Neural cell (in vitro differentiated cells): ENCODE measurements around the gene CDK8. TPM values are rescaled to one million over a fixed set of nuclear protein-coding genes. Genes with fewer than 3 reads are reported as not detected.

Source experiments
- H2AFZ ChIP-seq: fragments of 200-600, 300-800 bp; sonication (generic), shearing (Covaris generic); 2 replicates; pipeline ENCODE4 v1.6.0; 2014; ENCODE audit warnings: low read depth, mild to moderate bottlenecking, antibody characterized with exemption, low read length, moderate library complexity
- H3F3A ChIP-seq: fragments of 200-600 bp; shearing (Covaris generic); 2 replicates; pipeline ENCODE4 v1.6.1; 2016; ENCODE audit warnings: mild to moderate bottlenecking, moderate library complexity, mixed read lengths, antibody characterized with exemption, low read length; ENCODE audit not compliant: insufficient read depth, poor library complexity, severe bottlenecking
- H3K27ac ChIP-seq: fragments of 200-600, 300-800 bp; sonication (generic), shearing (Covaris generic); 2 replicates; pipeline ENCODE4 v1.5.1; 2014; ENCODE audit warnings: mild to moderate bottlenecking, low read length, moderate library complexity
- H3K27me3 ChIP-seq: fragments of 300-800, 200-600 bp; sonication (generic), shearing (Covaris generic); 2 replicates; pipeline ENCODE4 v1.6.0; 2014; ENCODE audit warnings: mild to moderate bottlenecking, low read depth, low read length, moderate library complexity; ENCODE audit not compliant: insufficient read depth
- H3K36me3 ChIP-seq: fragments of 300-800, 200-600 bp; sonication (generic), shearing (Covaris generic); 2 replicates; pipeline ENCODE4 v1.5.1; 2014; ENCODE audit warnings: mild to moderate bottlenecking, antibody characterized with exemption, low read length, moderate library complexity; ENCODE audit not compliant: insufficient read depth
- H3K4me2 ChIP-seq: fragments of 300-800, 200-600 bp; sonication (generic), shearing (Covaris generic); 2 replicates; pipeline ENCODE4 v1.6.0; 2014; ENCODE audit warnings: mild to moderate bottlenecking, low read length
- H3K4me3 ChIP-seq: fragments of 300-800, 200-600 bp; sonication (generic), shearing (Covaris generic); 2 replicates; pipeline ENCODE4 v1.5.1; 2014; ENCODE audit warnings: mild to moderate bottlenecking, low read length, moderate library complexity
- H3K79me2 ChIP-seq: fragments of 200-600 bp; shearing (Covaris generic); replicated peaks from 2 replicates; pipeline ENCODE4 v1.6.0; 2014; ENCODE audit warnings: mild to moderate bottlenecking, low read length, moderate library complexity; ENCODE audit not compliant: insufficient read depth
- H3K9ac ChIP-seq: fragments of 300-800, 200-600 bp; sonication (generic), shearing (Covaris generic); 2 replicates; pipeline ENCODE4 v1.6.1; 2016; ENCODE audit warnings: mild to moderate bottlenecking, low read length, mixed read lengths
- H3K9me2 ChIP-seq: fragments of 200-600 bp; shearing (Covaris generic); 2 replicates; pipeline ENCODE4 v1.6.1; 2016; ENCODE audit warnings: mild to moderate bottlenecking, low read length, mixed read lengths; ENCODE audit not compliant: insufficient read depth
- H3K9me3 ChIP-seq: fragments of 200-600, 300-800 bp; sonication (generic), shearing (Covaris generic); 2 replicates; pipeline ENCODE4 v1.6.1; 2016; ENCODE audit warnings: mild to moderate bottlenecking, mixed run types, low read length, moderate library complexity, mixed read lengths
- H4K20me1 ChIP-seq: fragments of 200-600 bp; shearing (Covaris generic); 2 replicates; pipeline ENCODE4 v1.6.1; 2016; ENCODE audit warnings: mild to moderate bottlenecking, mixed run types; ENCODE audit not compliant: insufficient read depth
- CTCF ChIP-seq: fragments of 450-650 bp; IDR thresholded peaks from 2 replicates; pipeline ENCODE4 v1.5.1; 2014; ENCODE audit warnings: antibody characterized with exemption, mild to moderate bottlenecking, moderate library complexity; ENCODE audit not compliant: poor library complexity, severe bottlenecking
- EP300 ChIP-seq: fragments of 450-650 bp; conservative IDR thresholded peaks from 2 replicates; pipeline ENCODE4 v1.6.1; 2014; ENCODE audit warnings: antibody characterized with exemption, mild to moderate bottlenecking, moderate library complexity; ENCODE audit not compliant: poor library complexity, severe bottlenecking
- EZH2 ChIP-seq: fragments of 200-600, 300-800 bp; shearing (Covaris generic), sonication (generic); IDR thresholded peaks from 2 replicates; pipeline ENCODE4 v1.6.1; 2014; ENCODE audit warnings: antibody characterized with exemption, low read length, borderline replicate concordance, mild to moderate bottlenecking; ENCODE audit not compliant: insufficient read depth, poor library complexity, severe bottlenecking
- MXI1 ChIP-seq: fragments of 450-650 bp; conservative IDR thresholded peaks from 2 replicates; pipeline ENCODE4 v1.6.1; 2014; ENCODE audit warnings: antibody characterized with exemption, mild to moderate bottlenecking; ENCODE audit not compliant: poor library complexity, severe bottlenecking
- POLR2AphosphoS5 ChIP-seq: IDR thresholded peaks from 2 replicates; pipeline ENCODE4 v1.6.1; 2012
- RAD21 ChIP-seq: fragments of 450-650 bp; conservative IDR thresholded peaks from 2 replicates; pipeline ENCODE4 v1.6.1; 2014; ENCODE audit warnings: antibody characterized with exemption, mild to moderate bottlenecking, moderate library complexity
- REST ChIP-seq: IDR thresholded peaks from 2 replicates; pipeline ENCODE4 v1.6.1; 2012; ENCODE audit warnings: borderline replicate concordance
- SMC3 ChIP-seq: fragments of 450-650 bp; conservative IDR thresholded peaks from 2 replicates; pipeline ENCODE4 v1.6.1; 2014; ENCODE audit warnings: antibody characterized with exemption, mild to moderate bottlenecking, moderate library complexity; ENCODE audit not compliant: poor library complexity
- TAF1 ChIP-seq: IDR thresholded peaks from 2 replicates; pipeline ENCODE4 v1.6.1; 2012; ENCODE audit warnings: low read depth
- polyA plus RNA-seq: library from polyadenylated mRNA; depleted of rRNA; stranded (reverse); fragments of >200 nt; gene quantifications from 2 replicates; pipeline ENCODE4 v1.2.3, GENCODE V29; 2014

The CDK8 gene
- polyA plus RNA-seq, 1 donor from 2014 or later, result 58.9 TPM

GRCh38 chr13:26343816-26344215 is 89.9 kb downstream of the CDK8 start:
- H3K4me2 ChIP-seq, result no peak overlapping the region
- H3K9me2 ChIP-seq, result no peaks in the 10 kb centered on the region
- no peaks in the 10 kb centered on the region for H3K27me3 ChIP-seq
- no peaks in the 10 kb centered on the region for H4K20me1 ChIP-seq
- no peak overlapping the region for H3K4me3 ChIP-seq
- no peaks in the 10 kb centered on the region for H3K36me3 ChIP-seq
- H2AFZ ChIP-seq, result no peak overlapping the region
- no peak for TF ChIP-seq CTCF
- TF ChIP-seq REST, result no peak
- no peak for TF ChIP-seq EP300
- no peak for TF ChIP-seq SMC3
- no peak for TF ChIP-seq TAF1
- no peak for TF ChIP-seq RAD21
- no peak for TF ChIP-seq POLR2AphosphoS5
- TF ChIP-seq MXI1, result no peak
- no peaks in the 10 kb centered on the region for H3K9me3 ChIP-seq
- H3K79me2 ChIP-seq, result peaks cover 7% of the 10 kb centered on the region
- H3F3A ChIP-seq, result no peaks in the 10 kb centered on the region
- H3K9ac ChIP-seq, result no peak overlapping the region
- no peak overlapping the region for H3K27ac ChIP-seq

- Histone ChIP-seq H3K36me3 (no peaks in the 10 kb centered on the region), H4K20me1 (no peaks in the 10 kb centered on the region), H3F3A (no peaks in the 10 kb centered on the region), H3K9me2 (no peaks in the 10 kb centered on the region), H3K9me3 (no peaks in the 10 kb centered on the region), H3K4me3 (no peak overlapping the region), H3K9ac (no peak overlapping the region), H3K4me2 (no peak overlapping the region), H3K79me2 (peaks cover 7% of the 10 kb centered on the region), H3K27me3 (no peaks in the 10 kb centered on the region), H2AFZ (no peak overlapping the region), H3K27ac (no peak overlapping the region)
- TF ChIP-seq TAF1 (no peak), MXI1 (no peak), CTCF (no peak)
These were observed 91.1 kb downstream of the CDK8 start for GRCh38 chr13:26344980-26345379.

- Histone ChIP-seq H3K9me3 (no peaks in the 10 kb centered on the region), H4K20me1 (no peaks in the 10 kb centered on the region), H3K4me2 (no peak overlapping the region), H3K79me2 (peaks cover 7% of the 10 kb centered on the region), H3K27me3 (no peaks in the 10 kb centered on the region), H3K27ac (no peak overlapping the region), H3K36me3 (no peaks in the 10 kb centered on the region), H3K9ac (no peak overlapping the region), H3K9me2 (no peaks in the 10 kb centered on the region), H3F3A (no peaks in the 10 kb centered on the region), H3K4me3 (no peak overlapping the region), H2AFZ (no peak overlapping the region)
- TF ChIP-seq CTCF (no peak), TAF1 (no peak), EZH2 (no peak), POLR2AphosphoS5 (no peak), SMC3 (no peak), EP300 (no peak), REST (no peak), MXI1 (no peak)
These were observed 95.0 kb downstream of the CDK8 start for GRCh38 chr13:26348966-26349365.
